Esophagus squamous epithelium (tissue), 5 donors: ENCODE data around the gene KANSL3. TPM values are rescaled to one million over a fixed set of nuclear protein-coding genes. Genes with fewer than 3 reads are reported as not detected.

Source experiments
- DNase-seq: peaks from one replicate; lab custom pipeline; 2025; lab: John Stamatoyannopoulos, UW
- H3K27ac ChIP-seq, 4 donors: fragments of 200-600 bp; sonication (generic); one replicate each; pipeline ENCODE4 v1.5.1; 2016 to 2019; ENCODE audit warnings: mild to moderate bottlenecking in 1 of 4
- H3K27me3 ChIP-seq, 4 donors: fragments of 200-600 bp; sonication (generic); 1 replicate in 3 of 4; 2 replicates in 1 of 4; pipeline versions ENCODE4 v1.5.1 to v1.6.0; 2017 to 2021; ENCODE audit warnings: antibody characterized with exemption in 1 of 4
- H3K36me3 ChIP-seq, 3 donors: fragments of 200-600 bp; sonication (generic); one replicate each; pipeline ENCODE4 v1.5.1; 2016 to 2019
- H3K4me1 ChIP-seq, 3 donors: fragments of 200-600 bp; sonication (generic); one replicate each; pipeline ENCODE4 v1.5.1; 2017 to 2019
- H3K4me3 ChIP-seq, 4 donors: fragments of 200-600 bp; sonication (generic); 1 replicate in 3 of 4; 2 replicates in 1 of 4; pipeline ENCODE4 v1.5.1; 2016 to 2019; ENCODE audit warnings: mild to moderate bottlenecking in 2 of 4, moderate library complexity in 1 of 4
- H3K9me3 ChIP-seq, 3 donors: fragments of 200-600 bp; sonication (generic); one replicate each; pipeline ENCODE4 v1.5.1; 2016 to 2019
- CTCF ChIP-seq, 6 experiments: fragments of 450-650 bp in 4 of 6; fragments of 200-600 bp in 2 of 6; sonication (generic) in 2 of 6; IDR thresholded peaks; one replicate each; pipeline ENCODE4 v1.5.1; 2016 to 2019; ENCODE audit warnings: antibody characterized with exemption in 6 of 6, mild to moderate bottlenecking in 4 of 6, moderate library complexity in 4 of 6
- POLR2A ChIP-seq, 4 donors: fragments of 450-650 bp; IDR thresholded peaks; one replicate each; pipeline ENCODE4 v1.6.1; 2017; ENCODE audit warnings: antibody characterized with exemption in 4 of 4, mild to moderate bottlenecking in 4 of 4, moderate library complexity in 3 of 4
- WGBS, 2 donors: methylation state at CpG; one replicate each; pipeline ENCODE4 v1.1.5; 2018; 5-methylcytosine and 5-hydroxymethylcytosine counted together
- intact Hi-C: fragments of 100-400 bp; cut with DNase I; formaldehyde crosslinking; loops from one replicate; pipeline ENCODE4 v1.15.0; 2022
- total RNA-seq, 4 donors: library from RNA; depleted of rRNA; stranded (reverse); fragments of >200 nt; gene quantifications; one replicate each; pipeline ENCODE4 v1.1.0, GENCODE V29; 2016
- donor health status: DM: yes; HTN: yes; CAD: no.

KANSL3 gene
- total RNA-seq, 4 donors from 2014 or later = 16.0 to 45.2 (median 18.1) TPM

GRCh38 chr2:96642564-96643360 is 4.7 kb upstream of the KANSL3 start, which contains the start of gene FER1L5:
FER1L5 (plus strand) TSS chr2:96642764; CDS start chr2:96642837, 73 bp downstream.
- no peaks in the 10 kb centered on the region for H3K36me3 ChIP-seq
- peak within 1 kb of the TSS in 1 of 4 donors; percentile 21 for H3K27ac ChIP-seq
- intact Hi-C loops = no loop called here
- no peaks in the 10 kb centered on the region for H3K9me3 ChIP-seq
- H3K27me3 ChIP-seq = no peaks in the 10 kb centered on the region
- peaks cover 0 to 17% (median 3%) of the 10 kb centered on the region in 3 donors for H3K4me1 ChIP-seq
- peak within 1 kb of the TSS in 3 of 4 donors; percentile 4 to 40 (median 32) for H3K4me3 ChIP-seq
- TF ChIP-seq CTCF (IDR thresholded peaks at IDR 0.05) (no peak), POLR2A (IDR thresholded peaks at IDR 0.05) (no peak)
- no peak for DNase-seq
- 13 to 38% methylated on average over 7 to 10 of the region's 10 CpGs for WGBS, 2 donors

DNA sequence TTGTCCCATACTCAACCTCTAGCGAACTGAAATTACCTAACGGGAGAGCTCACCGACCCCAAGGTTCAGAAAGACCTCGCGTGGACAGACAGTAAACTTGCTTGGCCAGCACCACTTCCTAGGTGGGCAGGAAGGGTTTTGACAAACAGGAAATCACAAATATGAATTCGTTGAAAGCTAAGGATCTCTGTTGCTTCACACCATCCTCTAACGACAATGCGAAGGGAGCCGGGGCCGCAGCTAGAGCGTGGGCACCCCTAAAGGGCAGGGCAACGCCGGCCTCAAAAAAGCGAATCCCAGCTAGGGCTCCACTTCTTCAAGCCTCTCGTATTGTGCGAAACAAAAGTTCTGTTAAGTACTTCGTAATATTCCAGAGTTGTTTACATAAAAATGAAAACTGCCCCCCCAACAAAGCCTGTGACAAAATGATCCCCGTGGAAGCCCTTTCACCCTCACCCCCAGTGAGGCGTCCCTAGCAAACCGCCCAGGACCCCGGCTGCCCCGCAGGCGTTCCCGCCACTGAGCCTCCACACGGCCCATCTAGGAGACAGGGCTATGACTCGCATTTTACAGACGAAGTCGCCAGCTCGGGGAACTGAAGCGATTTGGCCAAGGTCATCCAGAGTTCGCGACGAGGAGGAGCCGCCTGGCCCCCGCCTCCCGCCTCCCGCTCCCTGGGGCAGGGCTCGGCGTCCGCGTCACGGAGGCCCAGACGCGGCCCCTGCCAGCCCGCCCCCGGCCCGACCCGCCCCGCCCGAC is 548 bp downstream of the KANSL3 start:
- 0% methylated on average over 19 to 24 of the region's 50 CpGs for WGBS, 2 donors
- H3K36me3 ChIP-seq = peaks cover 0 to 28% (median 0%) of the 10 kb centered on the region in 3 donors
- intact Hi-C loops = loop anchor here (10.0 kb wide), 1 partner anchor 127 kb away; the partner anchor contains the start of gene CNNM4
- TF ChIP-seq CTCF (IDR thresholded peaks at IDR 0.05) (peak in 1 of 6 experiments; percentile 4), POLR2A (IDR thresholded peaks at IDR 0.05) (peak in 1 of 4 donors; percentile 44)
- H3K27ac ChIP-seq = peak overlapping the region; percentile 94 to 100 (median 98)
- no peaks in the 10 kb centered on the region for H3K9me3 ChIP-seq
- DNase-seq = no peak
- H3K27me3 ChIP-seq = no peaks in the 10 kb centered on the region
- peaks cover 14 to 60% (median 15%) of the 10 kb centered on the region in 3 donors for H3K4me1 ChIP-seq
- peak overlapping the region; percentile 70 to 78 (median 72) for H3K4me3 ChIP-seq

- intact Hi-C loops = loop anchor here (10.0 kb wide), 1 partner anchor 128 kb away; the partner anchor contains the start of gene CNNM4
- peaks cover 14 to 63% (median 21%) of the 10 kb centered on the region in 3 donors for H3K4me1 ChIP-seq
- H3K4me3 ChIP-seq = peak overlapping the region; percentile 70 to 78 (median 72)
- 26 to 35% methylated on average over 9 to 11 of the region's 14 CpGs for WGBS, 2 donors
- no peak for DNase-seq
- H3K36me3 ChIP-seq = peaks cover 0 to 34% (median 0%) of the 10 kb centered on the region in 3 donors
- TF ChIP-seq POLR2A (IDR thresholded peaks at IDR 0.05) (no peak), CTCF (IDR thresholded peaks at IDR 0.05) (no peak)
- no peaks in the 10 kb centered on the region for H3K27me3 ChIP-seq
- H3K27ac ChIP-seq = peak overlapping the region; percentile 64 to 100 (median 96)
- H3K9me3 ChIP-seq = no peaks in the 10 kb centered on the region
Observed at GRCh38 chr2:96636551-96637171, 1.5 kb downstream of the KANSL3 start.

DNA sequence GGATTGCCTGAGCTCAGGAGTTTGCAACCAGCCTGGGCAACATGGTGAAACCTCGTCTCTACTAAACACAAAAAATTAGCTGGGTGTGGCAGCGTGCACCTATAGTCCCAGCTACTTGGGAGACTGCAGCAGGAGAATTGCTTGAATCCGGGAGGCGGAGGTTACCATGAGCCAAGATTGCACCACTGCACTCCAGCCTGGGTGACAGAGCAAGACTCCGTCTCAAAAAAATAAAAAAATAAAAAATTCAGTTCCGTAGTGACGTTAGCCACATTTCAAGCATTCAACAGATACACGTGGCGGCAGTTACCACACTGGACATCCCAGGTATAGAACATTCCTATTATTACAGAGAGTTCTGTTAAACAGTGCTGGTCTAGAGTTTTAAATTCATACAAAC is 4.5 kb downstream of the KANSL3 start:
- H3K4me3 ChIP-seq = no peak overlapping the region
- intact Hi-C loops = loop anchor here (10.0 kb wide), 1 partner anchor 131 kb away; the partner anchor contains the start of gene CNNM4
- peaks cover 3 to 64% (median 4%) of the 10 kb centered on the region in 3 donors for H3K36me3 ChIP-seq
- DNase-seq = no peak
- H3K27ac ChIP-seq = no peak overlapping the region
- TF ChIP-seq CTCF (IDR thresholded peaks at IDR 0.05) = no peak
- TF ChIP-seq POLR2A (IDR thresholded peaks at IDR 0.05) = no peak
- no peaks in the 10 kb centered on the region for H3K9me3 ChIP-seq
- WGBS, 2 donors = 84 to 85% methylated on average over 9 of the region's 9 CpGs
- H3K27me3 ChIP-seq = no peaks in the 10 kb centered on the region
- peaks cover 13 to 68% (median 21%) of the 10 kb centered on the region in 3 donors for H3K4me1 ChIP-seq
